HepG2 (cell line): ENCODE results near the gene REM2. TPM values are rescaled to one million over a fixed set of nuclear protein-coding genes. Genes with fewer than 3 reads are reported as not detected.

Experiments used
- ATF6 ChIP-seq: sonication (generic); formaldehyde crosslinking; conservative IDR thresholded peaks from 2 replicates; pipeline ENCODE4 v1.4.0; 2020; ENCODE audit warnings: missing genetic modification reagents
- GFI1 ChIP-seq: sonication (generic); formaldehyde crosslinking; IDR thresholded peaks from 2 replicates; pipeline ENCODE4 v1.5.0; 2020; ENCODE audit warnings: missing genetic modification reagents, mild to moderate bottlenecking, borderline replicate concordance
- GZF1 ChIP-seq: sonication (generic); formaldehyde crosslinking; IDR thresholded peaks from 2 replicates; pipeline ENCODE4 v1.5.1; 2020; ENCODE audit warnings: mild to moderate bottlenecking, missing genetic modification reagents
- HES4 ChIP-seq: sonication (generic); formaldehyde crosslinking; IDR thresholded peaks from 2 replicates; pipeline ENCODE4 v1.9.0; 2021; ENCODE audit warnings: mild to moderate bottlenecking, missing genetic modification reagents, borderline replicate concordance
- HNF4G ChIP-seq, 2 experiments: sonication (generic) in 1 of 2; formaldehyde crosslinking in 1 of 2; IDR thresholded peaks; 2 replicates each; pipeline versions ENCODE4 v1.4.0 to v1.6.1; 2011 to 2020; ENCODE audit warnings: borderline replicate concordance in 2 of 2, low read depth in 2 of 2, mild to moderate bottlenecking in 2 of 2, low read length in 1 of 2, missing genetic modification reagents in 1 of 2, moderate library complexity in 1 of 2
- MYNN ChIP-seq: sonication (generic); formaldehyde crosslinking; IDR thresholded peaks from 2 replicates; pipeline ENCODE4 v1.4.0; 2020; ENCODE audit warnings: mild to moderate bottlenecking, low read depth, missing genetic modification reagents
- PAXIP1 ChIP-seq: sonication (generic); formaldehyde crosslinking; conservative IDR thresholded peaks from 2 replicates; pipeline ENCODE4 v1.4.0; 2020; ENCODE audit warnings: mild to moderate bottlenecking, missing genetic modification reagents, moderate library complexity
- PCBP1 ChIP-seq: fragments of 200-400 bp; formaldehyde crosslinking; IDR thresholded peaks from 2 replicates; pipeline ENCODE4 v1.6.1; 2017; ENCODE audit warnings: mild to moderate bottlenecking, low read depth, low read length, borderline replicate concordance
- PITX1 ChIP-seq: sonication (generic); formaldehyde crosslinking; IDR thresholded peaks from 2 replicates; pipeline ENCODE4 v1.5.1; 2020; ENCODE audit warnings: mild to moderate bottlenecking, missing genetic modification reagents
- RNF2 ChIP-seq: fragments of 450-650 bp; conservative IDR thresholded peaks from 2 replicates; pipeline ENCODE4 v1.6.1; 2016; ENCODE audit warnings: low read depth
- STAT5B ChIP-seq: sonication (generic); formaldehyde crosslinking; IDR thresholded peaks from 2 replicates; pipeline ENCODE4 v1.4.0; 2020; ENCODE audit warnings: missing genetic modification reagents
- ZC3H13 ChIP-seq: sonication (generic); formaldehyde crosslinking; IDR thresholded peaks from 2 replicates; pipeline ENCODE4 v1.8.1; 2023; ENCODE audit warnings: mild to moderate bottlenecking, missing genetic modification reagents, moderate library complexity
- ZIK1 ChIP-seq: sonication (generic); formaldehyde crosslinking; IDR thresholded peaks from 2 replicates; pipeline ENCODE4 v1.5.0; 2020; ENCODE audit warnings: mild to moderate bottlenecking, low read depth, missing genetic modification reagents, borderline replicate concordance
- ZNF124 ChIP-seq: sonication (generic); formaldehyde crosslinking; IDR thresholded peaks from 2 replicates; pipeline ENCODE4 v1.4.0; 2020; ENCODE audit warnings: missing genetic modification reagents
- ZNF160 ChIP-seq: sonication (generic); formaldehyde crosslinking; IDR thresholded peaks from 2 replicates; pipeline ENCODE4 v1.8.0; 2022; ENCODE audit warnings: mild to moderate bottlenecking, inconsistent platforms, missing genetic modification reagents
- ZNF24 ChIP-seq: fragments of 450-650 bp; IDR thresholded peaks from 2 replicates; pipeline ENCODE4 v1.6.1; 2017; ENCODE audit warnings: antibody characterized with exemption, mild to moderate bottlenecking
- ZNF446 ChIP-seq: sonication (generic); formaldehyde crosslinking; IDR thresholded peaks from 2 replicates; pipeline ENCODE4 v1.5.0; 2020; ENCODE audit warnings: mild to moderate bottlenecking, missing genetic modification reagents
- ZNF451 ChIP-seq: sonication (generic); formaldehyde crosslinking; IDR thresholded peaks from 2 replicates; pipeline ENCODE4 v1.5.0; 2020; ENCODE audit warnings: mild to moderate bottlenecking, missing genetic modification reagents
- ZNF7 ChIP-seq: IDR thresholded peaks from 2 replicates; pipeline ENCODE4 v1.6.1; 2016; ENCODE audit warnings: missing biosample characterization, missing genetic modification reagents
- ZNF784 ChIP-seq: sonication (generic); formaldehyde crosslinking; IDR thresholded peaks from 2 replicates; pipeline ENCODE4 v1.5.1; 2020; ENCODE audit warnings: missing genetic modification reagents, mild to moderate bottlenecking, borderline replicate concordance
- ZSCAN31 ChIP-seq: sonication (generic); formaldehyde crosslinking; IDR thresholded peaks from 2 replicates; pipeline ENCODE4 v1.5.0; 2020; ENCODE audit warnings: low read depth, mild to moderate bottlenecking, missing genetic modification reagents
- polyA plus RNA-seq, 8 experiments: library from polyadenylated mRNA; depleted of rRNA in 3 of 8; stranded (reverse) in 7 of 8; unstranded in 1 of 8; fragments of >200 nt; fragmentation: Illumina TruSeq in 4 of 8; extraction: Trizol in 4 of 8; gene quantifications; 2 replicates each; pipeline versions ENCODE4 v1.2.1 to v1.2.3, GENCODE V29; 2011 to 2016; ENCODE audit warnings: low read depth in 4 of 8, missing spikeins in 1 of 8, mixed read lengths in 1 of 8; ENCODE audit not compliant: insufficient read depth in 1 of 8
- total RNA-seq, 5 experiments: library from RNA; depleted of rRNA; stranded (reverse); fragments of >200 nt; fragmentation: Illumina TruSeq; extraction: Trizol; gene quantifications; 2 replicates each; pipeline ENCODE4 v1.2.3, GENCODE V29; 2016; ENCODE audit warnings: low read depth in 1 of 5

Gene REM2
- total and polyA plus RNA-seq, 2 of the 13 experiments (the other 11 are each of a cell fraction or from before 2014, with no cell fraction given) = 0.20 TPM; not detected in 1

GRCh38 chr14:22929104-22929960 is 46.3 kb downstream of the REM2 start, which contains the start of gene PRMT5 (continued):
- TF ChIP-seq PCBP1 (0 out of 2 replicates have a peak, but pooled peaks have one; percentile 56), ZNF7 (peak; percentile 48; the same call in 1 of the 2 replicates), ZNF124 (CRISPR knock-in tag) (peak; percentile 100), GFI1 (CRISPR knock-in tag) (peak; percentile 85; the same call in 1 of the 2 replicates), ZIK1 (CRISPR knock-in tag) (peak; percentile 97), ZNF160 (CRISPR knock-in tag) (peak; percentile 87; the same call in 1 of the 2 replicates), HNF4G (IDR thresholded peaks at IDR 0.05; ENCODE audit: borderline replicate concordance, low read depth, low read length) (peak; percentile 60; the same call in 1 of the 2 replicates), HNF4G (CRISPR knock-in tag; IDR thresholded peaks at IDR 0.05; ENCODE audit: borderline replicate concordance, low read depth) (peak; percentile 21; the same call in 1 of the 2 replicates), RNF2 (peak; percentile 33; the same call in 1 of the 2 replicates), ZNF446 (CRISPR knock-in tag) (peak; percentile 36; the same call in 1 of the 2 replicates), ZNF451 (CRISPR knock-in tag) (peak; percentile 91; the same call in 1 of the 2 replicates), ZNF784 (CRISPR knock-in tag) (peak; percentile 99), MYNN (no peak), GZF1 (CRISPR knock-in tag) (peak; percentile 74), ZC3H13 (CRISPR knock-in tag) (peak; percentile 95; the same call in 1 of the 2 replicates), HES4 (CRISPR knock-in tag) (0 out of 2 replicates have a peak, but pooled peaks have one; percentile 5), STAT5B (peak; percentile 99), PITX1 (CRISPR knock-in tag) (peak; percentile 92), ATF6 (CRISPR knock-in tag) (peak; percentile 95; the same call in 1 of the 2 replicates), ZSCAN31 (peak; percentile 99), ZNF24 (peak; percentile 100), PAXIP1 (CRISPR knock-in tag) (peak; percentile 85; the same call in 1 of the 2 replicates)
